Measurements from ENCODE around the gene CYP3A7.
"Not testable (repeated sequence)": the region's sequence is repeated elsewhere in the genome, so short reads cannot be mapped to it uniquely, and the experiment has no call there.

The CYP3A7 gene

DNA sequence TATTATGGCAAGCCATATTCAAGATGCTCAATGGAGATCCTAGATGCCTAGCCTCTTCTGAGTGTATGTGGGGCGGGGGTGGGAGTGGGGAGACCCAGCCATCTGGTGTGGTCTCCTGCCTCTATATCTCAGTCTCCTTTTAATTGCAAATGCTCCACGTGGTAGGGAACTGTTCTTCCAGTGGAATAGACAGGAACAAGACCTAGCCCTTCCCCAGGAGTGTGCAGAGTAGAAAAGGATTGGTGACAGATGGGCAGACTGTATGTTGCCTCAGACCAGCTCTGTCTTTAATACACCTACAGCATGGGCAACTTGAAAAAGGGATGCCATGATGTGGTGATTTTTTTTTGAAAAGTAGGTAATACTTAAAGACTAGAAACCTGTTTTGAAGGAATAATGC is 67.8 kb downstream of the CYP3A7 start:
- DNase-seq (ENCODE audit: low spot score), result no peak

DNA sequence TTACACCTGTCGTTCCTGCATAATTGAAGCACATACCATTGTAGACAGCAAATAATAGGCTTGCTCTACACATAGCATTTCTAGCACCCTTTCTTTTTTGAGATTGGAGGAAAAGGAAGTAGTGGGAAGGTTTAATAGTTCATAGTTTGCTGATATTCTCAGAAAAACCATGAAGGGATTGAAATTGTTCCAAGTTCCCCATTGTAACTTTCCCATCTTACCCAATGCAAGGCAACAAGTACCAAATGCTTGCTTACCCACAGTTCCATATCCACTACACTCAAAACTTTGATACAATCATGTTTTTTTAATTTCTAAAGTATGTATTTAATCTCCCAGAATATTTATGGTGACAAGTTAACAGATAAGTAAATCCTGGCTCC is 69.0 kb downstream of the CYP3A7 start:
- DNase-seq (ENCODE audit: low spot score), result no peak

DNA sequence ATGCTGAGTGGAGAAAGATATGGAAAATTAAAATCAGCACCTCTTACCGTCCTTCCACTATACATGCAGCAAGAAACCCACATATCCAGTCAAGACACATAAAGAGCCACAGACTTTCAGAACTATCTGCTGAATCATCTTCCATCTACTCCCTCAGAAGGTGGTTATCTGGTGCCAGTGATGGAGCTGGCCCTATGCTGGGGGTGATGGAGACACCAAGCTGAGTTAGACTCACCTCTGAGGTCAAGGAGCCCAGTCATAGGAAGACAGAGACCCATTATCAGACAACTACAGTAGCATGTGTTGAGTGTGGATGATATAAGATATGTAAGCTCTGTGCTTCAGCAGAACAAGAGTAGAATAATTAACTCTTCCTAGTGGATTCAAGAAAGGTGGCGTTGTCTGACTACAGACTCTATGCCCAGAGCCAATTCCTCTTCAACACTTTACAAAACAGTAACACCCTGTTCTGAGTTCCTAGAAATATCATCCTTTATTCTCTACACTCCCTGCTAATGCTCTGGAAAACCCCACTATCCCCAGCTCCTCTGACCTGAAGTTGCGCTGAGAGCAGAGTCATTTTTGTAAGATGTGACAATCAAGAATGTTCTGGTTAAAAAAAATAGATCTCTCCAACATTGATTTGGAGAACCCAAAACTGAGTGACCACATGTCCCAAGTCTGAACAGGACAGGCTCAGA is 69.5 kb downstream of the CYP3A7 start:
- DNase-seq (ENCODE audit: low spot score), result no peak

DNA sequence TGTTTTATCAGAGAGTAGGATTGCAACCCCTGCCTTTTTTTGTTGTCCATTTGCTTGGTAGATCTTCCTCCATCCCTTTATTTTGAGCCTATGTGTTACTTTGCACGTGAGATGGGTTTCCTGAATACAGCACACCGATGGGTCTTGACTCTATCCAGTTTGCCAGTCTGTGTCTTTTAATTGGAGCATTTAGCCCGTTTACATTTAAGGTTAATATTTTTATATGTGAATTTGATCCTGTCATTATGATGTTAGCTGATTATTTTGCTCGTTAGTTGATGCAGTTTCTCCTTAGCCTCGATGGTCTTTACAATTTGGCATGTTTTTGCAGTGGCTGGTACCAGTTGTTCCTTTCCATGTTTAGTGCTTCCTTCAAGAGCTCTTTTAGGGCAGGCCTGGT is 77.1 kb downstream of the CYP3A7 start:
- DNase-seq (ENCODE audit: low spot score), result not testable (repeated sequence)

Measured in iPS-NIHi11 (cell line).